HG03460 (cell line): ENCODE data around the gene GPER1.
"Not testable (repeated sequence)": the region's sequence is repeated elsewhere in the genome, so short reads cannot be mapped to it uniquely, and the experiment has no call there.

Source experiments
- ATAC-seq: cut with Tn5 transposase; IDR thresholded peaks from one replicate; pipeline ENCODE4 v1.9.1; 2021; ENCODE audit not compliant: unreplicated experiment

Gene GPER1

DNA sequence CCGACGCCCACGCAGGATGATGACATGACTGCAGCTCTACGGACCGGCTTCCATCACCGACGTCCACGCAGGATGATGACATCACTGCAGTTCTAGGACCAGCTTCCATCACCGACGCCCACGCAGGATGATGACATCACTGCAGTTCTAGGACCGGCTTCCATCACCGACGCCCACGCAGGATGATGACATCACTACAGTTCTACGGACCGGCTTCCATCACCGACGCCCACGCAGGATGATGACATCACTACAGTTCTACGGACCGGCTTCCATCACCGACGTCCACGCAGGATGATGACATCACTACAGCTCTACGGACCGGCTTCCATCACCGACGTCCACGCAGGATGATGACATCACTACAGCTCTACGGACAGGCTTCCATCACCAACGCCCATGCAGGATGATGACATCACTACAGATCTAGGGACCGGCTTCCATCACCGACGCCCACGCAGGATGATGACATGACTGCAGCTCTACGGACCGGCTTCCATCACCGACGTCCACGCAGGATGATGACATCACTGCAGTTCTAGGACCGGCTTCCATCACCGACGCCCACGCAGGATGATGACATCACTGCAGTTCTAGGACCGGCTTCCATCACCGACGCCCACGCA, 28.6 kb downstream of the GPER1 start:
- ATAC-seq: not testable (repeated sequence)

- no peak for ATAC-seq
Measured at GRCh38 chr7:1117321-1117928, 29.5 kb downstream of the GPER1 start.

GRCh38 chr7:1119201-1119600, 31.3 kb downstream of the GPER1 start:
- no peak for ATAC-seq

- no peak for ATAC-seq
Measured at GRCh38 chr7:1120791-1121190, 32.9 kb downstream of the GPER1 start.

- no peak for ATAC-seq
Measured at GRCh38 chr7:1121476-1121875, 33.6 kb downstream of the GPER1 start.

DNA sequence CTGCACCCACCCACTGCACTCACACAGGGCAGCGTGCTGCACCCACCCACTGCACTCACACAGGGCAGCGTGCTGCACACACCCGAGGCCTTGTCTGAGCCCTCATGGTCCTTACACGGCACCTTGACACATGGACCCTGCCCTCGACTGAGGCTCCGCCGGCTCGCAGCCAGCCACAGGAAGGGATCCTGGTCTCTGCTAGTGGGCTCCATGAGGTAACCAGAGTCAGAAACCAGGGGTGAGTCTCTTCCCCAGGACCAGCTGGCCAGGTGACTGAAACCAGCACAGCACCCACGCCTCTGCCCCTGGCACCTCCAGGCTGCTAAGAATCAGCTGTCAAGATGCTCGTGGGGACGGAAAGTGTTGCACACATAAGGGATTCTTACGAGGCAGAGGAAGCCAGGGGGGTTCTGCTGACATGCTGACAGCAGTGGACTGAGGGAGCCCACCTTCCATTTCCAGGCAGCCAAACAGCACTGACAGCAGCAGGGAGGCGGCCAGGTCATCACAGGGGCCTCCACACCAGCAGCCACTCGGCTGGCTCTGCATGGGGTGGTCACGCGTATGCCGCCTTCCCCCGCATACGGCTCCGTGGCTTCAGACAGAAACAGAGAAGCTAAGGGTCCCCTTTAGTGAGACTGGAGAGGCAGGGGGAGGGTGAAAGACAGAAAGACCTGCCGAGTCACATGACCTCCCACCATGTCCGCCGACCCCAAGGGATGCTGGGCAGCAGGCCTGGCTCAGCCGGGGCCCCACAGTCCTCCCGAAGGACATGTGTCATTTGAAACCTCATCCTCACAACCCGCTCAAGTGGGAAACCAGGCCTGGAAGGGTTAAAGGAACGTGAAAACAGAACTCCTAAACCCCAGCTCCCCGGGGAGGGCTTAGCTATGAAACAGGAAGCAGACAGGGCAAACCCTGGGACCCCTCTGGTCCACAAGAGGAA, 34.2 kb downstream of the GPER1 start:
- no peak for ATAC-seq

GRCh38 chr7:1122832-1123501, 35.1 kb downstream of the GPER1 start:
- ATAC-seq: no peak

DNA sequence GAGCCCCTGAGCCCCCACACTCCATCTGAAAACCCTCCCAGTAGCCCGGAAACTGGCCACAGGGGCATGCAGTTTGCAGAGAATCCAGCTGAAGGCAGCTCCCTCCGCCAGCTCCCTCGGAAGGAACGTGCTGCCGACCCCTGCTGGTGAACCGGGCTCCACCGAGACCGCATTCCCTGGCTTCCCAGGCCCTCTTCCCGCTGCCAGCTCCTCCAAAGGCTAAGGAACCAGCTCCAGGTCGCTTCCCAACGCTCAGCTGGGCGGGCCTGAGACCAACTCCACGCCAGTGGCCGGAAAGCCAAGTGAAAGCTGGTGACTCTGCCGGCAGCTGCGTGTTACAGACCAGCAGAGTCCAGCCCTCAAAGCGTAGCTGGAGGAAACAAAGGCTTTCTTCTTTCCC, 35.8 kb downstream of the GPER1 start:
- ATAC-seq: no peak

DNA sequence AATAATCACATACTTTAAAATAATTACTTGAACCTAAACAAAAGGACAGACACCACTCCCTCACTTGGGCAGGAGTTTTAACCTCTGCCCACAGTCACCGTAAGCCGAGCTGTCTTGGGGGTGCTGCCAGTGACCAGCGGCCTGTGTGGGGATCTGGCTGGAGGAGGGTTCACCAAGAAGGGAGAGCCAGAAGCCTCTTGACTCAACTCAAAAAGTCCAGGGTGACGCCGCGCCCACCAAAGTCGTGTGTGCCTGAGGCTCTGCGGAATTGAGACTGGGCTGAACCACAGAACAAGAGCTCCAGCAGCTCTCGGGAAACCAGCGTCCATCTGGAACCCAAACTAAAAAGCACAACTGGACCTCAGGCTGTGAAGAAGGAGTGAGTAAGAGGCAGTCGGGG, 36.3 kb downstream of the GPER1 start:
- no peak for ATAC-seq

DNA sequence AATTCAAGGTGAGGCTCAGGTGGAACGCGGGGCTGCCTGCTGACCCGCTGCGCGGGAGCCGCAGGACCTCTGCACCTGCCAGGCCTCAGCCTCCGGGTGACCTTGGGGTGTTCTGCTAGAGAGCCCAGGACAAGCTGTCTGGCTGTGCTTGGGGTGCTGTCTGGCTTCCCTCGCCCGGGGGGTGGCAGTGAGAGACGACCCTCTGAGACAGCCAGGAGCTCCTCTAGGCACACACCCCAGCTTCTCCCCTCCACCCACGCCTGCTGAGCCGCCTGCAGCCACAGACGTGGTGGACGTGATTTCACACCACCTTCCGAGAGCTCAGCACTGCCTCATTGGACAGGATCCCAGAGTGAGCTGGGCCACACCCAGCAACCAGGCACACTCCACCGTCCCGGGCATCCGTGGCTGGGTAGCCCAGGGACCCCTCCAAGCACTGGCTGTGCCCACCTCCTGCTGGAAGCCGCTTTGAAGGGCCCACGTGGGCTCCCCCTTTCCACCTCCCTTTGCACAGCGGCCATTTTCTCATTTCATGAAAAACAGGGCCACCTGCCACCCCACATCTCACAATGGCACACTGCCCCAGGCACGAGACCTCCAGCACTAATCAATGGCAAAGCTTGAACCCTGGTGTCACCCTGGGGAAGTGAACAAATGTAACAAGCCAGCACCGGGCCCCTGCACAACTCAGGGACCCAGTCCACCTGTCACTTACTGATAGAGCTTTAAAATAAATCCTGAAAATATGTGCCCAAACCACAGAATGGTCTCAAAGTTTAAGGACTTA, 37.1 kb downstream of the GPER1 start:
- ATAC-seq: no peak

- ATAC-seq: no peak
Measured at GRCh38 chr7:1125603-1125969, 37.7 kb downstream of the GPER1 start.

- ATAC-seq: no peak
Measured at GRCh38 chr7:1127001-1127400, 39.1 kb downstream of the GPER1 start.

DNA sequence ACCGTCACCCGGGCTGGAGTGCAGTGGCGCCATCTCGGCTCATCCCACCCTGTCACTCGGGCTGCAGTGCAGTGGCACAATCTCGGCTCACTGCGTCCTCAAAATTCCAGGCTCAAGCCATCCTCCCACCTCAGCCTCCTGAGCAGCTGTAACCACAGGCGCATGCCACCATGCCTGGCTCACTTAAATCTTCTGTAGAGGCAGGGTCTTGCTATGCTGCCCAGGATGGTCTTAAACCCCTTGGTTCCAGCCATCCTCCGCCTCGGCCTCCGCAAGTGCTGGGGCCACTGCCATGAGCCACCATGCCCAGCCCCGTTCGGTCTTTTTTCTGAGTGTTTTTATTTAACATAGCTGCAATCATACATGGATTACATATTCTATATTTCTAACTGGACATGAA, 41.5 kb downstream of the GPER1 start:
- no peak for ATAC-seq

- no peak for ATAC-seq
Measured at GRCh38 chr7:1130021-1130990, 42.4 kb downstream of the GPER1 start.

GRCh38 chr7:1131471-1132265, 43.8 kb downstream of the GPER1 start:
- ATAC-seq: no peak

DNA sequence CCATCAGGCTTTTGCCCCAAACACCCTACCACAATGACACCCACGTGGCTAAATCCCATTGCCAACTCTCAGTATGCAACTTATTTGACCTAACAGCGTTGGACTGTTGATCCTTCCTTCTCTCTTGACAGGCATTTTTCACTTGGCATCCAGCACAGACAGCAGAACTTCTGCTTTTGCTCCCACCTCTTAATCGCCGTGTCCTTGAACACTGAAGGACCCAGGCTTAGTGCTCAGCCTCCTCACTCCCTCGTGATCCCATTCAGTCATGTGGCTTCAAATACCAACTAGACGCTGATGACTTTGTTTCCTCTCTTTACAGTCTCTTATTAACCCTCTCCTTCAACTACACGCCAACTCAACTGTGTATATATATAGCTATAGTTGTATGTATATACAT, 47.0 kb downstream of the GPER1 start:
- ATAC-seq: no peak

DNA sequence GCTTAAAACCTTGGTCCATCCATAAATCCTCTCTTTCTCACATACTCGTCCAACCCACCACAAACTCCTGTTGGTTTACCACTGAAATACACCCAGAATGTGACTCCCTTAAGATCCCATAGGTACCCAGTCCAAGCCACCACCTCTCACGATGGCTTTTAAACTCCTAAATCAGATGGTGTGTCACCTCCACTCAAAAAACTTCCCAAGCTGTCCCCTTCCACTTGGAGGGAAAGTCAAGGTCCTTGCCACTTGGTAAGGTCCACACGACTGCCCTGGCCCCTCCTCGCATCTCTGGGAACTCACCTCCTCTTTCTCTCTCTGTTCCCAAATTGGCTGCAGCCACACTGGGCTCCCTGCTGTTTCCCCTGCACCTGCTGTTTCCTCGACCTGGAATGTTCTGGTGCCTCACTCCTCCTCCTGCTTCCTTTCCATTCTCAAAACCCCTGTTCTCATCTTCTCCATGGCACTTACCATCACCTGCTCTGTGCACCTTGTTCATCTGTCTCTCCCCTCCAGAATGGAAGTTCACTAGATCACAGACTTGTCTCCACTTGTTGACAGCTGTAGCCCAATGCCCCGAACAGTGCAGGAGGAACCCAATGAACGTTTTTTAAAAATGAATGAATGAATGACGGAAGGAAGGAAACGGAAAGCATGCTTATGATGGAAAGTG, 49.1 kb downstream of the GPER1 start:
- ATAC-seq: no peak

DNA sequence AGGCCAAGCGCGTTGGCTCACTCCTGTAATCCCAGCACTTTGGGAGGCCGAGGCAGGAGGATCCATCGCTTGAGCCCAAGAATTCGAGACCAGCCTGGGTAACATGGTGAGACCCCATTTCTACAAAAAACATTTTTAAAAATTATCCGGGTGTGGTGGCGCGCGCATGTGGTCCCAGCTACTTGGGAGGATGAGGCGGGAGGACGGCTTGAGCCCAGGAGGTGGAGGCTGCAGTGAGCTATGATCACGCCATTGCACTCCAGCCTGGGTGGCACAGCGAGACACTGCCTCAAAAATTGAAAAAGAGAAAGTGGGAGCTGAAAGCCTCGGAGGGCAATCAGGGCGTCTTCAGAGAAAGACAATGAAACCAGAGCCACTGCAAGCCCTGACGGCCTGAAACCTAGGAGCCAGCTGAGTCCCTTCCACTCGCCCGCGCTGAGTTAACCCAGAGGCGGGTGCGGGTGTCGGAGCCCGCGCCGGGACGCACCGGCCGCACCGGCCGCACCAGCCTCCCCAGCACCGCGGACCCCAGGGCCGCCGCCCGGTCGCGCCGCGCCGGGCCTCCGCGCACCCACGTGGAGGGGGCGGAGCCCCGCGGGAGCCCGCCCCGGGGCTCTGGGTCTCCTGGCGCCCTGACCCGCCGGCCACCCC, 49.7 kb downstream of the GPER1 start:
- ATAC-seq: peak; percentile 45
